HG02759 (cell line): Measurements from ENCODE around the gene SLC5A6.
"Not testable (repeated sequence)": the region's sequence is repeated elsewhere in the genome, so short reads cannot be mapped to it uniquely, and the experiment has no call there.

ENCODE experiments used
- ATAC-seq: cut with Tn5 transposase; IDR thresholded peaks from one replicate; pipeline ENCODE4 v1.9.1; 2021; ENCODE audit warnings: mild to moderate bottlenecking, moderate library complexity; ENCODE audit not compliant: unreplicated experiment

SLC5A6 gene

DNA sequence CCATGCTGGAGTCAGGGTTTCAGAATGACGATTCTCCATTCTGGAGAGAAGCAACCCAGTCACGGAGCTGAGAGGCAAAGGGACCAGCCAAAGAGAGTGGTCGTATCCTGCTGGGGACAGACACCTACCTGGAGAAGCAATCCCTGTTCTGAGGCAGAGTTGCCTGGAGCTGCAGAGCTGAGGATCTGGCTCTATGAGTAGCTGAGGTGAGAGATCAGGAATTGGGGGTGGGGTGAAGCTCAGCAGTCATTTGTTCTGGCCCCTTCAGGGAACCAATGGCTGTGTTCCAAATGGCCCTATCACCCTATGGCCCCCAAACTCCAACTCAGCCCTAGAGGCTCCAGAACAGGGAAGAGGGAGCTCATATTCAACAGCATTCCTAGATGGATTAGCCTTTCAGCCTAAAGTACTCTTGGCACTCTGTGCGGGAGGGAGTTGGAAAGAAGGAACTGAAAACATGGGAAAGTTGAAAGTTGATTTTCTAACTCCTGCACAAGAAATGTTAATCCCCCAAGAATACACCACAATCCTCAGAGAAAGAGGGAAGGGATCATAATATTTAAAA, 3.5 kb downstream of the SLC5A6 start:
- no peak for ATAC-seq

DNA sequence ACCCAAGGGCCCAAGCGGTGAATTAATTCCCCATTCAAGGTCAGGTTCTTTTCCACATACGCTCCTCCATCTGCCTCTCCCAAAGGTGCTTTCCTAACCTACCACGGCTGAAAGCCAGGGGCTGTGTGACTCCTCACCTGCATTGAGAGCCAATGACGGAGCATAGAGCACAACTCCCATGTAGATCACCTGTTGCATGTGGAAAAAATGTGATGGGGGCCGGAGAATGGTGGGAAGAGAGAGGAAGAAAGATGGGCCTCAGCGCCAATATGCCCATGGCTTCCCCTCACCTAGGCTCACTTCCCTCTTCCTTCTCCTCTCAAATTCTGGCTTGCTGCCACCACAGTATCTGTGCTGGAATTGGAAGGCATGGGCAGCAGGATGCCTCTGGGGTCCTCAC, 5.7 kb downstream of the SLC5A6 start:
- ATAC-seq, result no peak

DNA sequence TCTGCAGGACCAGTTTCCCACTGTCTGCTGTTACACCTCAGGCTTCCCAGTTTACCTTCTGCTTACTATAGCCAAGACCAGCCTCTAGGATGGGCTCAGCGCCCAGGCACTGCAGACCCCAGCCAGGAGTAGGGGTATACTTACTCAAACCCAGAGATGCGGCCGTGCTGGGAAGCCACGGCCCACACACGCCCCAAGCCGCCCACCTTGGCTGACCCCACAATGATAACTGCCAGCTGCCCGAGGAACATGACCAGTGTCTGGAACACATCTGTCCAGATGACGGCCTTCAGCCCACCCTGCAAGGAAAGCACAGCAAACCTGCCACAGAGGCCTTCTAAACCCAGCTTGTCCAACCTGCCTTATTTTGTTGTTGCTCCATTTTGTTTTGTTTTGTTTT, 6.9 kb downstream of the SLC5A6 start:
- no peak for ATAC-seq

- ATAC-seq, result no peak
These were observed 7.5 kb downstream of the SLC5A6 start for GRCh38 chr2:27204566-27204965.

- ATAC-seq, result no peak
These were observed 8.3 kb downstream of the SLC5A6 start for GRCh38 chr2:27203741-27204140.

- no peak for ATAC-seq
These were observed 9.2 kb downstream of the SLC5A6 start for GRCh38 chr2:27202854-27203253.

DNA sequence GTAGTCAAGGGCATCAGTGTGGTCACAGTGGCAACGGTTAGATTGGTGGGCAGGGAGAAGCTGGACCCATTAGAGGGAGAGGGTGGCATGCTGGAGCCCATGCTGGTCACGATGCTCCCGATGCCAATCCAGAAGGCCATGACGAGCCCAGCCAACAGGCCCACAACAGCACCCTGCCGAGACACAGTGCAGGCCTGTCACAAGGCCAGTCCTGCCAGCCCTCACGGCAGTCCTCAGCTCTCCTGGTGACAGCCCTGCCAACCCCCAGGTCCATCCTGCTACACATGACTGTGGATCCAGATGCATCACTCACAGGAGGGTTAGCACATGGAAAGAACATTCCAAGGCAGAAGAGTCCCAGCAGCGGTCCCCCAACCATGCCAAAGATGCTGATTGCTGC, 10.4 kb downstream of the SLC5A6 start:
- ATAC-seq, result no peak

DNA sequence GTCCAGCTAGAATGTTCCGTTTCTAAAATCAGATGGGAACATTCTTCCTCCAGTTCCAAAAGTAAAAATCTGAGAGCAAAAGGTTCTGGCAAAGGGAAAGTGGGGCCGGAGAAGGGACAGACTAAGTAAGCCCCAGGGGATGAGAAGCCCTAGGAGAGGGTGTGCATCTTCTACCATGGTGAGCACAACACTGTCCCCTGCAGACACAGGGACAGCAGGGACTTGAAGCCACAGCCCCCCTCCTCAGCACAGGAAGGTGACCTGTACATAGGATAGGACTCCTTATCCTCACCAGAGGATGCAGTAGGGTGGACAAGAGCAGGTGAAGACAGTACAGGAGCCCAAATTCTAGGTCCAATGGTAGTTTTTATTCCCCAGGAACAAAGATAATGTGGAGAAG, 12.8 kb downstream of the SLC5A6 start:
- no peak for ATAC-seq

DNA sequence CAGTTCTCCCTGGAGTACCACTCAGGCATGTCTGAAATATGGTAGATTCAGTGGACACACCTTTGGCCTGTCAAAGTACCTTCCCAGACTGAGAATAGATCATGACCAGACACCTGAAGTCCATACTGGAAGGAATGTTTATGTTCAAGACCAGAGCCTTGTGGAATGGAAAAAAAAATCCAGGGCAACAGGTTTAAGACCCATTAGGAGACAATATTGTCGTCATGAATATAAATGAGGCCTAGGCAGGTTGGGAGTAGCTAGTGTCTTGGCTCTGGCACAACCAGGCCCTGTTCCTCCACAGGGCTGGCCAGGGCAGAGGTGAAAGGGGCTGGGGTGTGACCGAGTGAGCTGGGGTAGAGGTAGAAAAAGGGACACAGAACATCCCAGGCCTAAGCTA, 13.4 kb downstream of the SLC5A6 start:
- ATAC-seq, result no peak

GRCh38 chr2:27198068-27198467, 14.0 kb downstream of the SLC5A6 start:
- not testable (repeated sequence) for ATAC-seq

DNA sequence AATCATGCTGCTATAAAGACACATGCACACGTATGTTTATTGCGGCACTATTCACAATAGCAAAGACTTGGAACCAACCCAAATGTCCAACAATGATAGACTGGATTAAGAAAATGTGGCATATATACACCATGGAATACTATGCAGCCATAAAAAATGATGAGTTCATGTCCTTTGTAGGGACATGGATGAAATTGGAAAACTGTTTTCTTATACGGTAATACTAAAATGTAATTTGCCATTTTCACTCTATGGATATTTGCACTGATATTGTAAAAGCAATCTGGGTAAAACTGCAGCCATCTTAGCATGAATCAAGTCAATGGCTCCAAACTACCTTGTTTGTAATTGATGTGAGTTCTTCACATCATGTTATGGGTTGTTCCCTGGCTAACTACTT, 16.3 kb downstream of the SLC5A6 start:
- not testable (repeated sequence) for ATAC-seq

DNA sequence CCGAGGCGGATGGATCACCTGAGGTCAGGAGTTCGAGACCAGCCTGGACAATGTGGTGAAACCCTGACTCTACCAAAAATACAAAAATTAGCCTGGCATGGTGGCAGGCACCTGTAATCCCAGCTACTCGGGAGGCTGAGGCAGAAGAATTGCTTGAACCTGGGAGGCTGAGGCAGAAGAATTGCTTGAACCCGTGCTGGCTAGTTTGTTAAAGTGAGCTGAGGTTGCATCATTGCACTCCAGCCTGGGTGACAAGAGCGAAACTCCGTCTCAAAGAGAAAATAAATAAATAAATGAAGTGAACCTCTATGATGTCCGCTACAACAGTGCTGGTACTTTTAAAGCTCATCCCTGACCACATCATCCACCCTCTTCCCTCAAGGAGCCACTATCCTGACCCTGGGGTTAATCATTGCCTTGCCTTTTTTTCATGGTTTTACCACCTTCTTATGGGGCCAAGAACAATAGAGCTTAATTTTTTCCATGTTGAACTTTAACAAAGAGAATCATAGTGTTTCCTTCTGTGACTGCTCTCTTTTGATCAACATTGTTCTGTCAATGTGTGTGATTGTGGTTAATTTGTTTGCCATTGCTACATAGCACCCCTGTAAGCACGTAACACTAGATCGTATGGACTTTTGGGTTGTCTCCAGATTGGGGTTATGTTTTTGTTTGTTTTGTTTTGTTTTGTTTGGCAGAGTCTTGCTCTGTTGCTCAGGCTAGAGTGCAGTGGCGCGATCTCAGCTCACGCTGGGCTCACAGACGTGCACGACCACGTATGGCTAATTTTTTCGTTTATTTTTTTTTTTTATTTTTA, 17.3 kb downstream of the SLC5A6 start:
- no peak for ATAC-seq

GRCh38 chr2:27191070-27191829, 20.8 kb downstream of the SLC5A6 start:
- no peak for ATAC-seq

- ATAC-seq, result no peak
These were observed 22.1 kb downstream of the SLC5A6 start for GRCh38 chr2:27189989-27190388.

GRCh38 chr2:27186613-27187345, 25.3 kb downstream of the SLC5A6 start:
- ATAC-seq, result no peak

DNA sequence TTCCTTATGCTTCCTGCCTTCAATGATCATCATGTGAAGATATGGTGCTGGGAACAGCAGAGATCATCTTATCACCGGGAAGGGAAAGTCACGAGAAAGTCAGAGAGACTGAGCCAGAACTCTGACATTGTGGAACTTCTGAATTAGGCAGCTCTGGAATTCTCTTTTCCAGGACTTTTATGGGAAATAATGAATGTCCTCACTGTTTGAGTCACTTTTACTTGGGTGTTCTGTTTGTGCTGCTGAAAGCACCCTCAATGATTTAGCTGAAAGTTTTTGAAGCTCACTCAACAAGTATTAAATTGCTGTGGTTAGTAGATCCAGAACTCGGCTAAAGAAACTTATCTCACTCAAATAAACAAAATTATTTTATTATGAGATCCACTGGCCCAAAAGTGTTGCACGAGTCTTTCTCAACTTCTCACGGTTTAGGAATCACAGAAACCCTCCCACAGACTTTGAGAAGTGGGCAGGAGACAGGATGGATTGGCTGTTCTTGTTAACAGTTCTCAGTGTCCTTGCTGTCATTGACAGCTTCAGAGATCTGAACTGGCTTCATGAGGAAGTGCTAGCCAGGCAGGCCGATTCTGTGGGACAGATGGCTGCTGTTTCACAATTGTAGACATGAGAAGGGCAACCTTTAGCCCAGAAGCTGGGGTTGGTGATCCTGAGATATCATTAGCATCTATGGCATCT, 26.6 kb downstream of the SLC5A6 start:
- no peak for ATAC-seq

GRCh38 chr2:27184115-27184514, 28.0 kb downstream of the SLC5A6 start:
- ATAC-seq, result no peak

GRCh38 chr2:27182346-27182745, 29.7 kb downstream of the SLC5A6 start:
- no peak for ATAC-seq

- ATAC-seq, result no peak
These were observed 32.6 kb downstream of the SLC5A6 start for GRCh38 chr2:27179344-27180000.

DNA sequence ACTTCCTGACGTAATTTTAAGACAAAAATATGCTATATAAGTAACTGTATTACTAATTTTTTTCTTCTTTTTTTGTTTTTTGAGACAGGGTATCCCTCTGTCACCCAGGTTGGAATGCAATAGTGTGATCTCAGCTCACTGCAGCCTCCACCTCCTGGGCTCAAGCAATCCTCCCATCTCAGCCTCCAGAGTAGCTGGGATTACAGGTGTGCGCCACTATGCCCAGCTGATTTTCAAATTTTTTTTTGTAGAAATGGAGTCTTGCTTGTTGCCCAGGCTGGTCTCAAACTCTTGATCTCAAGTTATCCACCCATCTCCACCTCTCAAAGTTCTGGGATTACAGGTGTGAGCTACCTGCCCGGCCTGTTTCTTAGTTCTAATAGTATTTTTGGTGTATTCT, 33.6 kb downstream of the SLC5A6 start:
- ATAC-seq, result no peak
